Right lung (tissue), 5 donors: Measurements from ENCODE around the gene UNC80. TPM values are rescaled to one million over a fixed set of nuclear protein-coding genes. Genes with fewer than 3 reads are reported as not detected.

ENCODE experiments used
- DNase-seq, 2 donors: peaks; one replicate each; pipeline ENCODE4 v3.0.0-alpha.2; 2013
- polyA plus RNA-seq, 5 donors: library from polyadenylated mRNA; unstranded; fragments of 120-200 nt; gene quantifications; one replicate each; pipeline versions ENCODE4 v1.2.1 to v1.2.3, GENCODE V29; 2013; ENCODE audit warnings: inconsistent platforms in 1 of 5, low replicate concordance in 1 of 5; ENCODE audit not compliant: insufficient read length in 5 of 5, insufficient read depth in 1 of 5

UNC80 gene
- polyA plus RNA-seq, 5 donors = 0.56 to 1.9 (median 1.6) TPM

DNA sequence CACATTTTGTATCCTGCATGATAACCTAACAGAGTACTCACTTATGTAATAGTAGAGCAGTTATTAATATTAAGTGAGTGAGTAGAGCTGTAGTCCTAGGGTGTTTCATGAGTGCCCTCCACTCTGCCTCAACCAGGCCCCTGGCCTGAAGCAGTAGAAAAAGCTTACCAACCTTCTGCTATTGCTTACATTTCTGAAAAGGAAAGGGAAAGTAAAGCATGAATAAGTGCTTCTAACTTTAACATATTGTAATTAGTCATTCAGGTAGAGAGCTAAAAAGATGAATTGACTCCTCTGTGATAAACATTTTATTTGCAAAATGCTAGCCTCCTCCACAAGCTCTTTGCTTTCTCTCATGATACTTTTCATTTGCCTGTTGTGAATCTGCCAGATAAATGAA is 136.1 kb downstream of the UNC80 start:
- DNase-seq = no peak

DNA sequence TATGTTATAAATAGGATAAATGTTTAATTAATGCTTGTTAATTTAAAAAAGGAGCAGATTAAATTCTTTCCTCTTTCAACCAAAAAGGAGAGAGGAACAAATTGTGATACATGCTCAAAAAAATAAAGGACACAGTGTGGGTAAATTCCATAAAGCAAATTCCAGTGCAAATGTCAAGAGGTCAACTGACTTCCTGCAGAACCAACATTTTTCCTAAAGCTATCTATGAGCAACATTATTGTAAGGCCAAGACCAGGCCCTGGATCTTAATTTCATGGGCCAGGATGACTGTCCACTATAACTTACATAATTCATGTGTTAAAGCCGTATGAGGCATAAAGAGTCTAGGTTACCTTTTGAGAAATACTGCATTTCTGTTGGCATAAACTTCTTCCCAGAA is 136.9 kb downstream of the UNC80 start:
- DNase-seq = no peak

- DNase-seq = no peak
Observed at GRCh38 chr2:209911486-209911885, 139.9 kb downstream of the UNC80 start.

- no peak for DNase-seq
Observed at GRCh38 chr2:209913786-209914345, 142.2 kb downstream of the UNC80 start.

DNA sequence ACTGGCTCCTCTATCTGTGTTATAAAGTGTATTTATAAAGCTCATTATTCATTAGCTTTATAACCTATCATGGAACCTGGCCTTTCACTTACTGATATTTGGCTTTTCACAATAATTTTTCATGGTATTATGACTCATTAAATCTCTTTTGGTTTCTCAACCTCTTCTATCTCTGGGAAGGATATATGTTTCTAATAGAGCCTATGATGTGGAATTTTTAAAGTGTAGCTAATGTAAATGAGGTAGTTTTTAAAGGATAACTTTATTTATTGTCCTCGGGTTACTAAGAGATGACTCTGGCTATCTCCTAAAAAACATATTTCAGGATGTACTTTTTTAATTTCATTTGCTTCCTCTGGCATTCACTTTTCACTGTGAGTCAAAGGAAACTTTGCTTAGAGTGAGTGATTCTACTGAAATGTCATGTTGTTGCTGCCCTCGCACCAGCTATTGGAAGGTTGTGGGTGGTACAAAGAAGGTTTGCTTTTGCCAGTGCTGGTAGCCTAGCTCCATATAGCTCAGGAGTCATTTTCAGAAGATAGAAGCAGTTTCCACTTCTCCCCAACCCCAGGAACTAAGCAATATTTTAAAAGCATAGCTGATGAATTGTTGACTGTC is 145.6 kb downstream of the UNC80 start:
- DNase-seq = no peak

DNA sequence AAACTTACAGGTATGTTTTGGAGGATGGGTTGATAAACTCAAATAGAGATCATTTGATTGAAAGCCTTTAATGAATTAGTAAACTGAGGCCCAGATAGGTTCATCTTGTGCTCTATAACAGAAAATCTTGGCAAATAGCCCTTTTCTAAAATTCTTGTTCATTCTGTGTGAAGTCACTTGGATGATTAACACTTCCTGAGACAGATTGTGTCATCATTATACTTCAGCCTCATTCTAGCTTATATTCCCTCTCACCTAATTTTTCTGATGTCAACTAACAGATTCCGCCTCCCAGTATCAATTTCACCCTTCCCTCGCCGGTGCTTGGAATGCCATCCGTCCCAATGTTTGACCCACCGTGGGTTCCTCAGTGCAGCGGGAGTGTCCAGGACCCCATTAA is 146.6 kb downstream of the UNC80 start:
- DNase-seq = no peak

GRCh38 chr2:209922116-209922515 is 150.5 kb downstream of the UNC80 start:
- no peak for DNase-seq

DNA sequence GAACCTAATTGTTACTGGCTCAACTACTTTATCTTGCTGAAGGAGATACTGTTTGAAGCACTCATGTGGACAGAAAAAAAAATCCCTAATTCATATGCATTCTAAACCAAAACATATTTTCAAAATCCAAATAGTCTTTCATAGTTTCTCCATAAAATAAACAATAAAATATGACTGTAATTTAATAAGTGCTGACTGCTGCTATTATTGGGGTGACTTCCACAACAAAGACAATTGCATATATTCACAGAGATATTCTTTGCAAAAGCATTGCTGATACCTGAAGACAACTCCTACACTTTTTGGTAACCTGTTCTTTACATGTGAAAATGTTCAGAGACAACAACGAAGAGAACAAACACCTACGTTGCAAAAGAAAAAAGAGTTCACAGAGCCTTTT is 157.7 kb downstream of the UNC80 start:
- no peak for DNase-seq

GRCh38 chr2:209933499-209934483 is 162.2 kb downstream of the UNC80 start:
- DNase-seq = peak; percentile 68

DNA sequence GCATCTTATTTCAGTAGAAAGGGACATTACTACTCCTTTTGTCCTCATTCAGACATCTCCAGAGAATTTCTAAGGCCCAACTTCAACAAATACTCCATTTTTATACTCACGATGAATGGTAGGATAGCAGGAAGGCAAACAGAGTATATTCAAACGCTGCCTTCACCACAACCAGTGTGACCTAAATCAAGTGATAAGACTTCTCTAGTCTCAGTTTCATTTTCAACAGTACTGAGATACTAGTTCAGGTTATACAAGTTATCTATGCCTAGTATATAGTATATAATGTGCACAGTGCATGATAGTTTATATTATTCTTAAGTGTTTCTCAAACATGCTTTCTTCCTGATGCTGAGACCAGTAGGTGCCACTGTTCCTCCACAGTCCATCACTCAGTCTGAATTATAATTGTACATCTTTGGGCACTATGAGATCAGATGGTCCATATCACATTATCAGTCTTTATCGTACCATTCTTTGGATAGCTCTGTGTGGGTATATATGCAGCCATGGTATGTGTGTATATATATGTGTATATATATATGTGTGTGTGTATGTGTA is 164.6 kb downstream of the UNC80 start:
- DNase-seq = no peak

- DNase-seq = no peak
Observed at GRCh38 chr2:209937893-209938292, 166.3 kb downstream of the UNC80 start.

DNA sequence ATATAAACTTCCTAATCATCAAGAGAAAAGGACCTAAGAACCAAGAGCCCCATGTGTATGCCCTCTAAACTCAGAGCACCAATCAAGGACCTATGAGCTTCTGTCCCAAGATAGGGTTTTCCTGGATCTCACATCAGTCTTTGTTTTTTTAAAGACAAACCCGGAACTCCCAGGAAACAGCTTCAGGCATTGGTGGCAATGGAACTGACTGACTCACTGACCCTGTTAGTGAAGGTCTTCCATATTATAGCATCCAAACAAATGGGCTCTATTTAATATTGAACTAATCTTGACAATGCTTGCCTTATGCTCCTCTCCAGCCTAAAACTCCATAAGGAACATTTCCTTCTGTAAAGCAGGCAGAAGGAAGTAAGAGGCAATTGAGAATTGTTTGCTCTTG is 167.3 kb downstream of the UNC80 start:
- no peak for DNase-seq

GRCh38 chr2:209940936-209941335 is 169.3 kb downstream of the UNC80 start:
- peak; percentile 87 to 91 for DNase-seq

GRCh38 chr2:209942426-209942825 is 170.8 kb downstream of the UNC80 start:
- no peak for DNase-seq

- DNase-seq = no peak
Observed at GRCh38 chr2:209942936-209943605, 171.4 kb downstream of the UNC80 start.

GRCh38 chr2:209943776-209944175 is 172.1 kb downstream of the UNC80 start:
- no peak for DNase-seq

GRCh38 chr2:209946539-209946938 is 174.9 kb downstream of the UNC80 start:
- DNase-seq = no peak

- DNase-seq = no peak
Observed at GRCh38 chr2:209956271-209956670, 184.6 kb downstream of the UNC80 start.

DNA sequence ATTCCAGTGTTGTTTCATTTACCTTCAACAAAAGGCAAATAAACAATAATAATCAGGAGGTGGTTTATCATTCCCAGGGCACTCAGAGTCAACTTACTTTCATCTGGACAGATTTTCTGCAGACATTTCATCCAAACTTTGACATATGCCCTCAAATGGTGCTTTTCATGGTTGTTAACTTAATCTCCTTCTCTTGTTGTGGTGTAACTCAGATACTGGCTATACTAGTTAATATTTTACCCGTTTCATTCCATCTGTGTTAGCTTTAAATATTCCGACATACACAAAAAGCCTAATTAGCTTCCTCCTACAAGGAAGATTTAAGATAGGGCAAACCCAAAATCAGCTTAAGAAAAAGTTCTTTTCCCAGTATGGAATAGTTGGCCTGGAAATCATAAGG is 186.4 kb downstream of the UNC80 start:
- DNase-seq = no peak

DNA sequence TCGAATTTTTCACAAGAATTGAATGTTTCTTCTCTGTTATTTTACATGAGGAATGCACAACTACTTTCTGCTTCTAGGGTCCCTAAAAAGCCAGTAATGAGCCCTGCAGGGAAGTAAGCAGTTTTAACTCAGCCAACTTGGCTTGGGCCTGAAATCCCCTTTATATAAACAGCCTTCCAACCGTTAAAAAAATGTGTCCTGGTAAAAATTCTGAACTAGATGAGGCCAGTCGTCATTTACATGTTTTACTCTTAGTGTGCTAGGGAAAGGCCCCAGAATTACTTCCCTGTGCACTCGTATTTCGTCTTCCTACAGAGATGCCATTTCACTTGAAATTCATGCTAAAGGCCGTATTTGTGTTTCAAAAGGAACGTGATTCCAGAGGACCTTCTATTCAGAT is 188.4 kb downstream of the UNC80 start:
- DNase-seq = no peak

DNA sequence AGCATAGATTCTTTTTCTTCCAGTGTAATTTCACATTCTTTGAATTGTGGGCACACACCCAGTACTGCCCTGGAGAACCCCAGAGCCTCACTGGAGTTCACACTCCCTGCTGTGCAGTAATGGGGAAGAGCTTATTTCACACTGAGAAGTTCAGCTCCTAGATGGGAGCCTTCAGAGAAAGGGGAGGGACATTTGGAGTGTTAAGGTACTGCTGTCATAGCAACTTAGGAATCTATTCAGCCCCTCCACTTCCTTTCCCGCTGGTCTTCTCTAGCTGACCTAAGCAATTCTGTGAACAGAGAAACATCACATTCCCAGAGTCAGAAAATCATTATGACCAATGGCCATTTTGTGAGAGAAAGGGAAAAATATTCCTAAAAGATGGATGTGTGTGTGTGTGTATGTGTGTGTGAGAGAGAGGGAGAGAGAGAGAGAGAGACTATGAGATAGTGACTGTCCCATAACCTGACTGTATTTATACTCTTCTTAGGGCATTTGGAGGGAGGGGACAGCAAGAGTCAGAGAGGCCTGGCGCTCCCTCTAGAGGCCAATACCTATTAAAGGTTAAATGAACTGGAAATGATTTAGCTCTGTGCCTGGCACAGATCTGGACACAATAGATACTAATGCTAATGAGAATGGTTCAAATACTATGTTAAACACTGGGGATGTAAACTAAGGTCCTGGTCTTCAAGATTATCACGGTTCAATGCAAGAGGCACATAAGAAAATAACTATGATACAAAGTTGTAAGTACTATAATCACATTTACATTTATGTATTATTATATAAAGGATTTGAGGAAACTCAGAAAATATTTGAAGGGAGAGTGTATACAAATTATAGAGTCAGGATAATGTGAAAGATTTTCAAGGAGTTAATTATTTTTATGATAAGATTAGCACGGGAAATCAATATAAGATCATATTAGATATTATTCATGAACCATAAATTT is 189.3 kb downstream of the UNC80 start:
- peak in 1 of 2 donors; percentile 40 for DNase-seq
